ENCODE results near the gene MTIF3. TPM values are rescaled to one million over a fixed set of nuclear protein-coding genes. Genes with fewer than 3 reads are reported as not detected.

Gene MTIF3
- total RNA-seq, 1 donor from 2014 or later = 30.5 TPM

GRCh38 chr13:27450921-27451471 is 632 bp upstream of the MTIF3 start:
- FAIRE-seq (no peak), DNase-seq (ENCODE audit: low read depth) (peak; percentile 84)
- Histone ChIP-seq H3K36me3 (ENCODE audit: control insufficient read depth, insufficient read depth, low read length) (no peaks in the 10 kb centered on the region), H3K27me3 (ENCODE audit: control insufficient read depth, insufficient read depth, low read length) (no peaks in the 10 kb centered on the region), H3K4me3 (ENCODE audit: low read depth, low read length) (peak overlapping the region; percentile 92)
- TF ChIP-seq CTCF (IDR thresholded peaks at IDR 0.05; ENCODE audit: insufficient read depth, low read length, severe bottlenecking) = peak; percentile 5

GRCh38 chr13:27449081-27449603 is 1.2 kb downstream of the MTIF3 start:
- Histone ChIP-seq H3K4me3 (ENCODE audit: low read depth, low read length) (peak overlapping the region; percentile 92), H3K36me3 (ENCODE audit: control insufficient read depth, insufficient read depth, low read length) (peaks cover 2% of the 10 kb centered on the region), H3K27me3 (ENCODE audit: control insufficient read depth, insufficient read depth, low read length) (no peaks in the 10 kb centered on the region)
- FAIRE-seq (no peak), DNase-seq (ENCODE audit: low read depth) (no peak)
- no peak for TF ChIP-seq CTCF (IDR thresholded peaks at IDR 0.05; ENCODE audit: insufficient read depth, low read length, severe bottlenecking)

GRCh38 chr13:27448308-27448707 is 2.1 kb downstream of the MTIF3 start:
- no peak for FAIRE-seq
- TF ChIP-seq CTCF (IDR thresholded peaks at IDR 0.05; ENCODE audit: insufficient read depth, low read length, severe bottlenecking) = no peak
- Histone ChIP-seq H3K4me3 (ENCODE audit: low read depth, low read length) (no peak overlapping the region), H3K36me3 (ENCODE audit: control insufficient read depth, insufficient read depth, low read length) (peaks cover 2% of the 10 kb centered on the region), H3K27me3 (ENCODE audit: control insufficient read depth, insufficient read depth, low read length) (no peaks in the 10 kb centered on the region)
- DNase-seq (ENCODE audit: low read depth) = no peak

- Histone ChIP-seq H3K36me3 (ENCODE audit: control insufficient read depth, insufficient read depth, low read length) (peaks cover 4% of the 10 kb centered on the region), H3K27me3 (ENCODE audit: control insufficient read depth, insufficient read depth, low read length) (no peaks in the 10 kb centered on the region), H3K4me3 (ENCODE audit: low read depth, low read length) (no peak overlapping the region)
- no peak for DNase-seq (ENCODE audit: low read depth)
- FAIRE-seq = no peak
- TF ChIP-seq CTCF (IDR thresholded peaks at IDR 0.05; ENCODE audit: insufficient read depth, low read length, severe bottlenecking) = no peak
These were observed 3.3 kb downstream of the MTIF3 start for GRCh38 chr13:27446986-27447583.

GRCh38 chr13:27442797-27443196 is 7.6 kb downstream of the MTIF3 start:
- no peak for TF ChIP-seq CTCF (IDR thresholded peaks at IDR 0.05; ENCODE audit: insufficient read depth, low read length, severe bottlenecking)
- Histone ChIP-seq H3K27me3 (ENCODE audit: control insufficient read depth, insufficient read depth, low read length) (no peaks in the 10 kb centered on the region), H3K4me3 (ENCODE audit: low read depth, low read length) (no peak overlapping the region), H3K36me3 (ENCODE audit: control insufficient read depth, insufficient read depth, low read length) (peaks cover 5% of the 10 kb centered on the region)
- FAIRE-seq (no peak), DNase-seq (ENCODE audit: low read depth) (no peak)

All from bronchial epithelial cell (primary cell).